GM12875 (cell line): Measurements from ENCODE around the gene SMTN.
"Not testable (repeated sequence)": the region's sequence is repeated elsewhere in the genome, so short reads cannot be mapped to it uniquely, and the experiment has no call there.

Experiments used
- H3K4me3 ChIP-seq: one replicate; pipeline ENCODE4 v1.5.1; 2011; ENCODE audit warnings: low read depth, low read length, control low read depth
- CTCF ChIP-seq: IDR thresholded peaks from 2 replicates; pipeline ENCODE4 v1.5.1; 2011; ENCODE audit warnings: low read depth, mild to moderate bottlenecking, control low read depth, inconsistent platforms, low read length, moderate library complexity, borderline replicate concordance; ENCODE audit not compliant: insufficient read depth

Gene SMTN

GRCh38 chr22:31077681-31078080 lies 3.4 kb upstream of the SMTN start:
- H3K4me3 ChIP-seq: no peak overlapping the region

DNA sequence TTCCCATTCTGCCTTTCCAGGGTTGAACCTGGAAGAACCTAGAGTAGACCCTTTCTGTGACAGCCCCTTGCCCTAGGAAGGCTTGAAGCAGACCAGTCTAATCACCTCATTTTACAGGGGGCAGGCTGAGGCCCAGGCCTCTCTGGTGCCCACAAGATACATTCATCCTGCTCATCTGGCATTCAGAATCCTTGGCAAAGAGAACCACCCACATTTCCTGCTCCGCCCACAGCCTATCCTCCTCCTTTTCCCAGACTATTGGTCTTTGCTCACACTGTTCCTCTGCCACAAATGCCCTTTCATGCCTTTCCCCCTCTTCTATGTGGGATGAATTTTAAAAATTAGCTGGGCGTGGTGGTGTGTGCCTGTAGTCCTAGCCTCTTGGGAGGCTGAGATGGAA lies 2.7 kb upstream of the SMTN start:
- not testable (repeated sequence) for H3K4me3 ChIP-seq

More at GRCh38 chr22:31077681-31078080, 3.4 kb upstream of the SMTN start:
- TF ChIP-seq CTCF: no peak

DNA sequence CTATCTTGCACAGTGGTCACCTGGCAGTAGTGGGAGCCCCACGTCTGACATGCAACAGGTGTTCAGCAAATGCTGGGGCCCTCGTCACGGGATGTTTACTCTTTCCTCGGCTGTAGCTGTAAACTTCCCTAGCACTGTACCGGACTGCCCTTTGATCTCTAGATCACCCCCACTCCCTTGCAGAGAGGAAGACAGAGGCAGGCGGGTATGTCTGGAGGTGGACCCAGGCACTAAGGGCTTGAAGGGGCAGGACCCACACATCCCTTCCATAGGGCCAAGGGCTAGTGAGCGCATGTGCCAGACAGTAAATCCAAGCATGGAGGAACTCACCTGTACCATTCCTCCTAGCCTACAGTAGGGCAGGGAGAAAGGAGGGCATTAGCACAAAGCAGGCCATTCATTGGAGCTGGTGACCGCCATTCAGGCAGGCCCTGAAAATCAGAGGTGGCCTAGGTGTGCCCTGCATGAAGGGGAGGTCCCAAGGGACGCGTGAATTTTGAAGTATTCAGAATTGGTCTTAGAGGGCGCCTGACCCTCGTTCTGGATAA lies 1.9 kb upstream of the SMTN start:
- no peak for TF ChIP-seq CTCF

GRCh38 chr22:31080164-31080847 lies 812 bp upstream of the SMTN start:
- peak overlapping the region; percentile 64 for H3K4me3 ChIP-seq
- no peak for TF ChIP-seq CTCF

More for the DNA sequence above, 1.9 kb upstream of the SMTN start:
- no peak overlapping the region for H3K4me3 ChIP-seq

- peak overlapping the region; percentile 64 for H3K4me3 ChIP-seq
- no peak for TF ChIP-seq CTCF
Measured at GRCh38 chr22:31081963-31082605, 966 bp downstream of the SMTN start.

- peak; percentile 59; the same call in 1 of the 2 replicates for TF ChIP-seq CTCF
- peak overlapping the region; percentile 71 for H3K4me3 ChIP-seq
Measured at GRCh38 chr22:31082606-31083376, 1.7 kb downstream of the SMTN start.

DNA sequence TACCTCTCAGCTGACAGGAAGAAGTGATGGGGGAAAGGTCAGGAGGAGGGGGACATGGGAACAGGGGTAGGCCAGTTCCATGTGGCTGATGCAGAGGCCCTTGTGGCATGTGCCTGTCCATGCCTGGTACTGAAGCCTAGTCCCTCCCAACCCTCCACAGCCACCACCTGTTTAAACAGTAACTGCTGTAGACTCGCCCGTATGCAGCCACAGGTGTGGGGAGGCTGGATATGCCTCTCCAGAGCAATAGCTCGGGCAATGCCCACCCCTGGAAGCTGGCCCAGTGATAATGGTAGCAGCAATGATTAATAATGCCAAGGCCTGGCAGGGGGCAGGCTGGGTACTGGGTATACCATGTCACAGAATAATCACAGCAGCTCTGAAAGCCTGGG lies 2.3 kb downstream of the SMTN start:
- TF ChIP-seq CTCF: no peak
- H3K4me3 ChIP-seq: peak overlapping the region; percentile 71
